HG02840 (cell line): ENCODE data around the gene S1PR1.
A peak's percentile ranks its signal among the peaks of the same experiment; 100 is the strongest.

Experiments
- ATAC-seq: cut with Tn5 transposase; IDR thresholded peaks from one replicate; pipeline ENCODE4 v1.9.1; 2021; ENCODE audit warnings: mild to moderate bottlenecking, moderate library complexity, moderate number of reproducible peaks; ENCODE audit not compliant: unreplicated experiment, low FRiP score

The S1PR1 gene

DNA sequence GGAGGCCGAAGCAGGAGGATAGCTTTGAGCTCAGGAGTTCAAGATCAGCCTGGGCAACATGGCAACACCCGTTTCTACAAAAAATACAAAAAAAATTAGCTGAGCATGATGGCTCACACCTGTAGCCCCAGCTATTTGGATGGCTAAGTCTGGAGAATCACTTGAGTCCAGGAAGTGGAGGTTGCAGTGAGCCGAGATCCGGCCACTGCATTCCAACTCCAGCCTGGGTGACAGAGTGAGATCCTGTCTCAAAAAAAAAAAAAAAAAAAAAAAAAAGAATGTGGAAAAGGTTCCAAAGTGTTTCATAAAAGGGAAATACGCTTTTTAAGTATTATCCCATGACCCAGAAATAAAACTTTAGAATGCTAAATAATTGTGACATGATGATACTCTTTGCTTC, 8.0 kb downstream of the S1PR1 start:
- ATAC-seq: no peak

DNA sequence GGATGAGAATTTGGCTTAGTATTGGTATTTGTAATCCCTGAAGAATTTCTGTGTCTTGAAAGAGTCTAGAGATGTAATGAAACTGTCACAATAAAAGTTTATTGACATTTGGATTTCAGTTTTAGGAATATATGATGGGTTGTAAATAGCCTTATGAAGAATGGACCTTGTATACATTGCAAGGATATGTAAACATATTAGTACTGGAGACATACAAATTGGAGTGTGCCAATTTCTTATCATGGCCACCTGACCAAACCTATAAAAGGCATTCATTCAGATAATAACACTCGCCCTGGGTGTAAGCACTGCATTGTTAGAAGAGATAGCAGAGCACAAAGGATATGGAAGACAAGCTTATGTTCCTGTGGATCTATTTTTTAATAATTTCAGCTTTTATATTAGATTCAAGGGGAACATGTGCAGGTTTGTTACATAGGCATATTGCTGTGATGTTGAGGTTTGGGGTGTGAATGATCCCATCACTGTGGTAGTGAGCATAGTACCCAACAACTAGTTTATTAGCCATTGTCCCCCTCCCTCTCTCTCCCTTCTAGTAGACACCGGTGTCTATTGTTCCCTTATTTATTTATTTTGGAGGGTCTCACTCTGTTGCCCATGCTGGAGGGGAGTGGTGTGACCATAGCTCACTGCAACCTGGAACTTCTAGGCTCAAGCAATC, 8.6 kb downstream of the S1PR1 start:
- no peak for ATAC-seq

DNA sequence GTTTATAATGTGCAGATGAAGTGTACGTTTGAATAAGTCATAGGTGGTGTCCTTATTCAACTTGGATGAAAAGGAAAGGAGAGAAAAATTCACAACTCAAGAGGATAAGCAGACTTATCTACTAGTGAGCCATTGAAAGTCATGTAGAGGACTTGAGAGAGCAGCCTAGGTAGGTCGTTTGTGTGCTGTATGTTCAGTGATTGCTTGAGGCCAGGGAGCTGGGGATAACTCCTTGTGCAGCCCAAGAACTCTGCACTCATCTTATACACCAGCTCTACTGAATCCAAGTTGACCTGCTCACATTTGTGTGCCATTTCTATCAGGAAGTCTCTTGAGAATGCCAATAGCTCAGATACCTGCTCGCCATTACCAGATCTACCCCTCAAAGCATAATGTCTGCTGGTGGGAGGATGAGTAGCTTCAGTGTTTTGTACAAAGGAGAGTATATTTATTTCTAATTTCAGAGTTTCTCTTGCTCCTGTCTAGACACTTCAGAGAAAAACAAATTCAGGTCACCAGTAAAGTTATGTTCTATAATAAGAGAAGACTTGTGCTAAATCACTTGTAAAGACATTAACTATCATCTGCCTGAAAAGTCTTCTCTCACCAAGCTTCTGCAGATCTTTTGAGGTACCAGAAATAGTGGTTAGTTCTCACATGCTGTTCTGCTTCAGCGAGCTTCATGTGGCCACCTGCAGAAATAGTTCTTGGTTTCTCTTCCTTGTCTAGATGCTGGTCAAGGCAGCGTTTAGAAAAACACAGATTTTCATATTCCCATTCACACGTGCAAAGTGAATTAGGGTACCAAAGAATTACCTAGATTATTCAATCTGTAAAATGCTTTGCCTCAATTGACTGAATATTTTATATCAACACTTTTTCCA, 10.8 kb downstream of the S1PR1 start:
- peak; percentile 93 for ATAC-seq

DNA sequence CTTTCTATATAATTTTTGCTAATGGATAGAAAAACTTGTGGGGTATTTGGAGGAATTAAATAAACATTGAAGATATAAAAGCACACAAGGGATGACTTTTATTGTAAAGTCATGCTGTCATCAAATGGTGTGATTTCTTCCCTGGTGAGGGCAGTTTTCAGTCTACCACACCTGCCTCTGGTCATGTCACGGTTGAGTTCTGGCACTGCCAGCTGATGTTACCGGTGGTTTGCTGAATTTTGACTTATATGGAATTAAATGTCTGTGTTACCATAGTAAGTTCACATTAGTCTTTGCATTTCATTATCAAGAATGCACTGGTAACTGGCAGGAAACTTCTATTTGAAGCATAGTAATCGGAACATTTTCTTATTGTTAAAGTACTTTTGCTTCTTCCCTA, 13.4 kb downstream of the S1PR1 start:
- ATAC-seq: no peak

DNA sequence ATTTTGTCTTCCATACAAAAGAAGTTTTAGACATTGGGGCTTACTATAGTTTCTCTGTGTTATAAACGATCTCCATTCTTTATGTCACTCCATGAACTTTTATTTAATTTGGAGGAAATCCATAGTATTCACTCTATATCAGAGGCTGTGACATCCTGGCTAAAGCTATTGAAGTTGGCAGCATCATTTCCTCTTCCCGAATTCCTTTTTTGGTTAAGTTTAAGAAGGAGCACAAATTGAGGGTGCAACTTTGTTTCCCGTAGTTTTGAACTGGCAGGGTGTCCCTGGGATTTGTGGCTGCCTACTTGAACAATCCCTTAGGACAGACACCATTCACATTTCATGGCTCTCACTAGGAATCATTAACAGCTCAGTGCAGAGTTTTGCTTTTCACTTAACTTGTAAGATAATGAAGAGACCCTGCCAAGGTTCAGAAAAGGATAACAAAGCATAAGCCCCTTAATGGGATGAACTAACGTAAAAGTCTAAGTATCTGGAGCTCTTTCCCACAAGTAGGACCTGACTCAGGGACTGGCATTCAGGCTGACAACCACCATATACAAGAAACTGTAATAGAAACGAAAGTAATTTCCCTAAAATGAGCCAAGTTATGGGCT, 13.9 kb downstream of the S1PR1 start:
- no peak for ATAC-seq

DNA sequence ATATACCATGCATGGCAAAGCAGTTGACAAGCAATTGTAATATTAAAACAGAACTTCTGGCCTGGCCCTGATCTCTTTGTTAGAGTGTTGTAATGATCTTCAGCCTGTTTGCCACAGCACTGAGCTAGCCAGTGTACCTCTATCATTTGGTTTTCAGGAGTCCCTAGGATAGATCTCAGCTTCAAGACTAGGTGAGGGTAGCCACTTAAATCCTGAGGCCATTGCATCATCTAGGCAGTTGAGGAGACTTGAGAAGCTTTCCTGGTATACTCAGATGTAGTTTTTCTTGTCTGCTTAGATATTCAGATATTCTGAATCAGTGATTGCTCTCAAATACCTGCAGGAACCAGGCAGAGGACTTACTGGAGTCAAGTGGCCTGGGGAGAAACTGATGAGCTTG, 14.7 kb downstream of the S1PR1 start:
- ATAC-seq: no peak

DNA sequence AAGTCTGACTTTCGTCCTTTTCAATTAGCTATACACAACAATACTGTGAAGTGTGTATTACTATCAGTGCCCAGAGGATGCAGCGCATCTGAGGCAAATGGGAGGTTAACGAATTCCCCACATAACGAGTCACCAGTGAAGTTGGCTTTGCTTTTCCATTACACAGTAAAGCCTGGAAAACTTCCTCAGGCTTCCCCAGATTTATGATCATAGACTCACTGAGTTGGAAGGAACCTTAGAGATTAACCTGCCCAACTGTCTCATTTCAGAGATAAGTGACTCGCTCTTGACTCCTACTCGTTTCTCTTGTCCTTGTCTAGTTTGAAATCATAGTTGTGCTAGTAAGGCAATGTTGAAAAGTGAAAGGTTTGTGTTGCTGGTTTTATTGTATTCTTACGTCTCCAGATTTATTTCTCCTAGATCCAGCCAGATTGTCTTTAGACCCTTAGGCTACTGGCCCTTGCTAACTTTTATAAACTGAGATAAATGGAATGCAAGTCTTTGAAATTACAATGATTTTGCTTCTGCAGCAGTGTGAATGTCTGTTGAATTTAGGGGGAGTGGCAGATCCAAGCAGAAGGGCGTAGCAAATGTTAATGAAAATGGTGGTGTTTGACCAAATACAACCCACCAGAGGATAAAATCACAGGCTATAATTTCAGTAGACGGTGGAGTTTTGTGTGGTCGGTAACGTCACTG, 17.3 kb downstream of the S1PR1 start:
- ATAC-seq: no peak

DNA sequence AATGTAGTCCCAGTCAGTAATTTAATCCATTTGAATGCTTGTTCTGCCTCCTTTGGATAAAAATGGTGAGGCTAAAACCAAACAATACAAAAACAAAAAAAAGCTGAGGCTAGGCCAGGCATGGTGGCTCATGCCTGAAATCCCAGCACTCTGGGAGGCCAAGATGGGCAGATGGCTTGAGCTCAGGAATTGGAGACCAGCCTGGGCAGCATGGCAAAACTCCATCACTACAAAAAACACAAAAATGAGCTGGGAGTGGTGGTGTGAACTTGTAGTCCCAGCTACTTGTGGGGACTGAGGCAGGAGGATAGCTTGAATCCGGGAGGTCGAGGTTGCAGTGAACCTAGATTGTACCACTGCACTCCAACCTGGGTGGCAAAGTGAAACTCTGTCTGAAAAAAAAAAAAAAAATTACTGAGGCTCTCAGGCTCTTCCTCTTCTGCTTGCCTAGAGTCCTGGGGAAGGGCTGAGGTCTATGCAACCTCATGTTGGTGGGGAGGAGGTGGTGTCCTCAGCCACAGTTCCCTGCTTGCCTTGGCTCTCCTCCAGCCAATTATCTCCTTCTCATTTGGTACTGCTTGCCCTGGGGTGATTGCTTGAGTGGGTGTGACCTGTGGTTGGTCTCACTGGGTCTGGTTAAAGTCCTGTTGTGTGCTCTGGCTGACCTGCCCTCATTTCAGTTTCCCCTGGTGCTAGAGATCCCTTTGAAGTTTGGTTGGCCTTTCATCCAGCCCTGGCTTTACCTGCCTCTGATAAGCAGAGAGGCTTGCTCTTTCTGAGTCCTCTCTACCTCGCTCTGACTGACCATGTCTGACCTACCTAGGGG, 20.9 kb downstream of the S1PR1 start:
- no peak for ATAC-seq

DNA sequence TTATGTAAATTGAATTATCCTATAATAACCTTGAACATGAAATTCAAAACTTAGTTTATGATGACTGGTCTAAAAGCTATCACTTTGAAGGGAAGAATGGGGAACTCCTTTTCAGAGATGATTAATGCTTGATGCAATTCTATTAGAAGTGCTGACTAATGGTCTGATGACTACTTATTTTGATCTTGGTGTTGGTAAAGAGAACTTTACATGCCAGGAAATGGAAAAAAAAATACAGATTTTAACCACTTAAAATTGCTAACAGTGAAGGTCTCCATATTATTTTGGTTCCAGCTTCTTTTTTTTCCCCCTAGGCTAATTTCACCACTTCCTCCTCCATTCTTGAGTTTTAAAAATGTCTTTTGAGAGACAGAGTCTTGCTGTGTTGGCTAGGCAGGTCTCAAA, 22.9 kb downstream of the S1PR1 start:
- ATAC-seq: no peak

DNA sequence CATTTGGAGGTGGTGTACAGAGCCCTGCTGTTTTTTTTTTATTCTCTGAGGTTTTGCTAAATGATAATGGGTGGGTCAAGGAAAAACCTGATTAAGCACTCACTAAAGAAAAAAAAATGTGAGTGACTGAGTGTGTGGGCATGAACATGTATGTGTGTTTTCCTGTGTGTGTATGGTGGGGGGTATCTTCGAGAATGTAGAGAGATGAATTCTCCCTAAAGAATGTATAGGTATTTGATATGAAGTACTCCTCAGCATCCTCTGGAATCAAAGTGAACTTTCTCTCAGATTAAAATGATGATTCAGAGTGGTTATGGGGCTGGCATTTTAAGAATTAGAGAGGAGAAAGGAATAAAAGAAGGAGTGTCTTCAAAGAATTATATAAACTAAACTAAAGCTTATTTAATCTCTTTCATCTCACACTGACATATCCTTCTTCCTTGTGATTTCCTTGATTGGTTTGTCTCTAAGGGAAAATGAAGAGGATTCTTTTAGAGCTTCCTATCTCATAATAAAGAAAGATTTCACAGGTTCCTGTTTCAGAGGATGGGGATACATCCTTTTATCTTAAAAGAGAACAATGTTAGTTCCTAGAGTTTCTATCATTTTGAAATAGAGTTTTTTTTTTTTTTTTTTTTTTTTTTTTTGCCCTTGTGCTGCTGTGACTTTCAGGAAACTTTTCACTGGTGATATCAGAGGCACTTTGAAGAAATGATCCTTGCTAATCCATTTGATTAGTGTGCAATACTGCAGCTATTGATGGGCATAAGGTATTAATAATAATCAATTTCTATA, 23.9 kb downstream of the S1PR1 start:
- no peak for ATAC-seq

DNA sequence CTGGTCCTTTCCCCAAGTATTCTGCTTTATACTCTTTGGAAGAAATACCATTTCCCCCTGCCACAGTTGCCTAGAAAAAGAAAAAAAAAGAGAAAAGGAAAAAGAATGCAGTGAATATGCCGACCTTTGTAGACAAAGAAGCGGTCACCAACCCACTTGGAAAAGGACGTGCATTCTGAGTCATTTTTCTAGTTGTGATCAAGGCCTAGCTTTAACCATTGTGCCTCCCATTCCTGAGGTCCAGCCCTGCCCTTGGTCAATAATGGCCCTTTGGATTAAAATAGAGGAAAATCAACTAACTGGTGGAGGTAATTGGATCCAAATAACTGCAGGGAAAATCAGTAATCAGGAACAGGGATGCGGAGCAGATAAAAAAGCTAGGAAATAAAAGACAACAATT, 24.8 kb downstream of the S1PR1 start:
- no peak for ATAC-seq

DNA sequence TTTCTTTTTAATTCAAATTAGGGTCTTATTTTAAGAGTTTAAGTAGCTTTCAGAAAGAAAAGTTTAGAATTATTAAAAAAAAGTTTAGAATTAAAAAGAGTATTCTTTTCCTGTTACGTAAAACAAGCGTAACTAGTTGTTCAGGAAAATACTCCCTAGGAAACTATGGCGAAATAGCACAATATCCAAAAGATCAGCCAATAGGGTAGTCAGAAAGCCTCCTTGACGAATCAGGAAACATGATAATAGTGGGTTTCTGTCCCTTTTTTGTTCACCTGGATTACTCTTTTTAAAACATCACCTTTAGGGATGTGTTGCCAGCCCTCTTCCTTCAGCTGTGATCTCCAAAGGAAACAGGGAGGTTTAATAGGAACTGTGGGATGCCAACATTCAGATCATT, 25.2 kb downstream of the S1PR1 start:
- no peak for ATAC-seq

DNA sequence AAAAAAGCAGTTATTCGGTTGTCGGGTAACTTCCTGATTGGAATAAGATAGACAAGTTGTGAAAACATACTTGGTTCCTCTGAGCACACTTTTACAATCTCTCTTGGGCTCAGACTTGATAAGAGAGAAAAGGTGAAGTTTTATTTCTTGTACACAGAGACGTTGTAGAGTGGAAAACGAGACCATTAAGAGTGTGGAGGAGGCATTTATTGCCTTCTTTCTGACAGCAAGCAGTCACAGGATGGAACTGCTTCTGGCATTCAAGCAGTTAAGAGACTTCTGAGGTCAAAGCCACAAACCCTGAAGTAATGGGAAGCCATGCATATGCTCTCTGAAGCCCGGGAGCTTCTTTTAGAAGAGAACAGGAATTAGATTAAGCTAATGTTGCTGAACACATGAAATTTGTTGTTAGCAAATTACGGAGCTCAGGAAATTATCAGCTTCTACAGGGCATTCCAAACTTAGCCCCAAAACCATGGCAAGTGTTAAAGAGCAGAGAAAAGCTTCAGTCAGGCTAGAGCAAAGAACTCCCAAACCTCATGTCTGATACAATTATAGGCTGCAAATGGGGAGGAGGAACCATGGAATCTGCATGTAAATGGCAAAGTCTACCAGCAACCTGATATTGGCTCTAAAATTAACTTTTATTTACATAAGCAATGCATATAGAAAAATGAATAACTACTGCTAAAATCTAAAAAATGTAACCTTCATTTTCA, 26.0 kb downstream of the S1PR1 start:
- ATAC-seq: no peak

DNA sequence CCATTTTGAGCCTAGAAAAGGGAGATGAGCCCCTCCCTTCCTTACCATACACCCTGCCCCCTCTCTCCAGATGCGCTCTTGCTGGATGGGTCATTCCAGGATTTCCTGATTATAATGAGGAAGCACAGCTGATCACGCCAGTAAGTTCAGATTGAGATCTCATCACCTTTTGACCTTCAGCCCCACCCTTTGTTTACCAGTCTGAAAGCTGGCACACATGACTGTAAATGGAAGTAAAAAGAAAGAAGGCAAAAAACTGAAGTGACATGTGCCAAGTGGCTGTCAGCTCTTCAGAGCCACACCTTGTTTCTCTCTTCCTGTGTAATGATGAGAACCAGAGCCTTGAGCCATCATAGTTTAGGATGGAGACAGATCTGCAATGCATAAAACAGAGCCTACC, 27.9 kb downstream of the S1PR1 start:
- ATAC-seq: no peak

DNA sequence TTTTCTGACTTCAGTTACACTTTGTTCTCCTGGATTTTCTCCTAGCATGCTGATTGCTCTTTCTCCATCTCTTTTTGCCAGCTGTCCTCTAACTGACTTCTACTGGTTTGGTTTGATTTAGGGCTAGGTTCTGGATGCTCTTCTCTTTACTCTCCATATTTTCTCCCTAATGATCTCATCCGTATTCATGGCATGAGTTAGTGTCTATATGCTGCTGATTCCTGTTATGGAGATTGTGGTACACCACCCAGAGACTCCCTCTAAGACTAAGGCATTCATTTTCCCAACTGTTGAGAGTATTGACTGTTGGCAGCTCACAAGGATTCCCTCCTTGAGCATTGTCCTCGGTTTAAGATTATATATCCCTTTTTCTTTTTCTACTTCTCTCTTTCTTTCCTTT, 28.9 kb downstream of the S1PR1 start:
- no peak for ATAC-seq

DNA sequence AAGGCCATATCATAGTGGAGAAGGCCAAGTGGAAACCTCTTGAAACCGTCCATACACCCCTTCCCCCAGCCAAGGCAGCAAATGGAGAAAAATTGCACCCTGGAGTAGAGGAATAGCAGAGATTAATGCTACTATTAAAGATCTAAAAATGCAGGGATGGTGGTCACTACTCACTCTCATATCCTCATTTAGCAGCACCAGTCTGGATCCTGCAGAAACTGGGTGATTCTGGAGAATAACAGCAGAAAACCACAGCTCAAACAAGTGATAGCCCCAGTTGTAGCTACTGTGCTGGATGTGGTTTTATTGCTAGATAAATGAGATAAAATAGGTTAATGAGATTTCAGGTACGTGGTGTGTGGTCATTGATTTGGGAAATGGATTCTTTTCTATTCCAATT, 30.3 kb downstream of the S1PR1 start:
- no peak for ATAC-seq

DNA sequence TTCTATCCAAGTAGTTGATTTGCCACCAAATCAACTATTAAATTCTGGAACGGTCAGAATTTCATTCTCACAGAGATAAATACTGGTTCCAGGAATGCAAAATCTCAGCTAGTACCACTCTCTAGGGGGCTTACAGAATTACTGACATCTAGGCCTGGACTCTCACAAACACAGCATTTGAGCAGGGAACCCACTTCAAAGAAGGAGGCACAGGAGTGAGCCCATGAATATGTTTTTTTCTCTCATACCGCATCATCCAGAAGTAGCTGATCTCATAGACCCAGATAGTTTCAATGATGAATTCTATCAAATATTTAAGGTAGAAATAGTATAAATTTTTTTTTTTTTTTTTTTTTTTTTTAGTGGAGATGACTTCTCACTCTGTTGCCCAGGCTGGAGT, 32.1 kb downstream of the S1PR1 start:
- ATAC-seq: no peak

DNA sequence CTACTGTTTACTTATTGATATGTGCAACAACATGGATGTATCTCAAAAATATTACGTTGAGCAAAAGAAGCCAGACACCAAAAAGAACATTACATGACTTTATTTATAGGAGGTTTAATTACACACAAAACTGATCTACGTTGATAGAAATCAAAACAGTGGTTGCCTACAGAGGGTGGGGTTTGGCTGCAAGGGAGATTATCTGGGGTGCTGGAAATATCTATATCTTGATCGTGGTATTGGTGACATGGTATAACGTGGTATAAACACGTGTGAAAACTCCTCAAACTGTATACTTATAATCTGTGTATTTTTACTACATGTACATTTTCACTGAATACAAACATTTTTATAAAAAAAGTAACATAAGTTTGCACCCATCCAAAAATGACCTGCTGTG, 38.9 kb downstream of the S1PR1 start:
- ATAC-seq: no peak

DNA sequence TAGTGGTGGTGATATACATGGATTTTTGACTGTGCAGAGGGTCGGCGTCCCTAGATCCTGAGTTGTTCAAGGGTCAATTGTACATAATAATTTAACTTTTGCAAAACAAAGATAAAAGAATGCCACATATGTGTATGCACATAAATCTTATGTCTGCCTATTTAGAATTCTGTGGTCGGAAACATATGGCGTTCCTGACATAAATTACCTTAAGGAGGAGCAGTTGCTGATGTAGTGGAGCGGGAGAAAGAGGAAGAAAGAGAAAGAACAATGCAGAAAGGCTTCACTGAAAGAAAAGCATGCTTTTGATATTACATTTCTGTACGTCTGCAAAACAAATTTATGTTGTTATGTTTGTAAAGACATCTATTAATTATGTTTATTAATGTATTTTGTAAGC, 40.0 kb downstream of the S1PR1 start:
- ATAC-seq: no peak
